Liver (tissue), 9 donors: ENCODE data around the gene TTC38. TPM values are rescaled to one million over a fixed set of nuclear protein-coding genes. Genes with fewer than 3 reads are reported as not detected.

ENCODE experiments used
- DNase-seq: peaks from one replicate; pipeline ENCODE4 v3.0.0-alpha.2; 2017; ENCODE audit warnings: low spot score
- H3K27ac ChIP-seq, 2 donors: one replicate each; pipeline ENCODE4 v1.7.0; 2013; ENCODE audit warnings: inconsistent platforms in 2 of 2, low read length in 2 of 2, control low read depth in 1 of 2, low read depth in 1 of 2, mild to moderate bottlenecking in 1 of 2
- H3K27me3 ChIP-seq, 4 donors: one replicate each; pipeline versions ENCODE4 v1.6.1 to v1.7.0; 2013; ENCODE audit warnings: low read length in 3 of 4, inconsistent platforms in 1 of 4, mild to moderate bottlenecking in 1 of 4, moderate library complexity in 1 of 4; ENCODE audit not compliant: control insufficient read depth in 4 of 4, insufficient read depth in 4 of 4
- H3K36me3 ChIP-seq, 4 donors: one replicate each; pipeline versions ENCODE4 v1.6.1 to v1.7.0; 2013; ENCODE audit warnings: low read length in 3 of 4, mild to moderate bottlenecking in 3 of 4, low read depth in 1 of 4, moderate library complexity in 1 of 4; ENCODE audit not compliant: control insufficient read depth in 4 of 4, insufficient read depth in 3 of 4
- H3K4me1 ChIP-seq, 4 donors: one replicate each; pipeline versions ENCODE4 v1.6.1 to v1.7.0; 2013; ENCODE audit warnings: low read length in 3 of 4, mild to moderate bottlenecking in 3 of 4, moderate library complexity in 1 of 4; ENCODE audit not compliant: control insufficient read depth in 4 of 4, insufficient read depth in 4 of 4
- H3K4me3 ChIP-seq, 3 donors: one replicate each; pipeline versions ENCODE4 v1.6.1 to v1.7.0; 2013; ENCODE audit warnings: low read length in 3 of 3, control low read depth in 1 of 3, low read depth in 1 of 3, mild to moderate bottlenecking in 1 of 3
- H3K9ac ChIP-seq, 2 donors: one replicate each; pipeline ENCODE4 v1.7.0; 2013; ENCODE audit warnings: low read length in 2 of 2, mild to moderate bottlenecking in 2 of 2, moderate library complexity in 2 of 2, control low read depth in 1 of 2, low read depth in 1 of 2
- H3K9me3 ChIP-seq, 4 donors: one replicate each; pipeline versions ENCODE4 v1.6.1 to v1.7.0; 2013; ENCODE audit warnings: low read length in 3 of 4; ENCODE audit not compliant: control insufficient read depth in 4 of 4
- CTCF ChIP-seq: fragments of 150-350 bp; IDR thresholded peaks from 2 replicates; pipeline ENCODE4 v1.5.1; 2017; ENCODE audit warnings: improper control_type of control experiment, low read depth, low read length; ENCODE audit not compliant: missing input control
- EGR1 ChIP-seq, 2 donors: IDR thresholded peaks; 2 replicates each; pipeline ENCODE4 v1.6.1; 2016 to 2018; ENCODE audit warnings: antibody characterized with exemption in 2 of 2, low read depth in 2 of 2
- FOXA1 ChIP-seq: IDR thresholded peaks from 2 replicates; pipeline ENCODE4 v1.6.1; 2016; ENCODE audit warnings: antibody characterized with exemption
- FOXA2 ChIP-seq: IDR thresholded peaks from 2 replicates; pipeline ENCODE4 v1.6.1; 2016; ENCODE audit warnings: antibody characterized with exemption
- GABPA ChIP-seq, 2 donors: IDR thresholded peaks in 1 of 2; conservative IDR thresholded peaks in 1 of 2; 2 replicates each; pipeline ENCODE4 v1.6.1; 2016; ENCODE audit warnings: antibody characterized with exemption in 2 of 2, mild to moderate bottlenecking in 1 of 2, moderate library complexity in 1 of 2
- HNF4A ChIP-seq, 2 donors: conservative IDR thresholded peaks; 2 replicates each; pipeline ENCODE4 v1.6.1; 2016; ENCODE audit warnings: antibody characterized with exemption in 2 of 2, mild to moderate bottlenecking in 2 of 2
- HNF4G ChIP-seq: IDR thresholded peaks from 2 replicates; pipeline ENCODE4 v1.6.1; 2016; ENCODE audit warnings: antibody characterized with exemption
- JUND ChIP-seq, 2 donors: IDR thresholded peaks; 2 replicates each; pipeline ENCODE4 v1.6.1; 2016; ENCODE audit warnings: antibody characterized with exemption in 2 of 2
- NR2F2 ChIP-seq: IDR thresholded peaks from 2 replicates; pipeline ENCODE4 v1.6.1; 2016; ENCODE audit warnings: antibody characterized with exemption
- RAD21 ChIP-seq, 2 donors: IDR thresholded peaks; 2 replicates each; pipeline ENCODE4 v1.6.1; 2016; ENCODE audit warnings: antibody characterized with exemption in 2 of 2, mild to moderate bottlenecking in 2 of 2
- RXRA ChIP-seq, 2 donors: IDR thresholded peaks; 2 replicates each; pipeline ENCODE4 v1.6.1; 2017 to 2018; ENCODE audit warnings: antibody characterized with exemption in 2 of 2, mild to moderate bottlenecking in 1 of 2
- SP1 ChIP-seq: IDR thresholded peaks from 2 replicates; pipeline ENCODE4 v1.6.1; 2018; ENCODE audit warnings: antibody characterized with exemption, mild to moderate bottlenecking
- TAF1 ChIP-seq: conservative IDR thresholded peaks from 2 replicates; pipeline ENCODE4 v1.6.1; 2016; ENCODE audit warnings: antibody characterized with exemption, mild to moderate bottlenecking
- YY1 ChIP-seq: IDR thresholded peaks from 2 replicates; pipeline ENCODE4 v1.6.1; 2016; ENCODE audit warnings: antibody characterized with exemption, mild to moderate bottlenecking
- WGBS: extraction: QIAGEN DNeasy Blood & Tissue Kit; methylation state at CpG from one replicate; pipeline ENCODE4 v1.1.7; 2013; 5-methylcytosine and 5-hydroxymethylcytosine counted together
- polyA plus RNA-seq, 2 donors: library from polyadenylated mRNA; stranded (reverse) in 1 of 2; unstranded in 1 of 2; fragments of 200-250 nt in 1 of 2; fragments of >200 nt in 1 of 2; fragmentation: Nextera tagmentation in 1 of 2; extraction: Ambion mirVana in 1 of 2; gene quantifications; one replicate each; pipeline versions ENCODE4 v1.2.1 to v1.2.3, GENCODE V29; 2013 to 2015
- total RNA-seq, 2 donors: library from RNA; depleted of rRNA; stranded (reverse); fragments of >200 nt; gene quantifications; one replicate each; pipeline ENCODE4 v1.2.3, GENCODE V29; 2014
- TF ChIP-seq, protein P1 (sequence below): IDR thresholded peaks from 2 replicates; pipeline ENCODE4 v1.6.1; 2016; ENCODE audit warnings: antibody characterized with exemption, mild to moderate bottlenecking
- TF ChIP-seq, protein P2 (sequence below): IDR thresholded peaks from 2 replicates; pipeline ENCODE4 v1.6.1; 2016; ENCODE audit warnings: antibody characterized with exemption
- TF ChIP-seq, protein P3 (sequence below): IDR thresholded peaks from 2 replicates; pipeline ENCODE4 v1.6.1; 2016; ENCODE audit warnings: antibody characterized with exemption
- TF ChIP-seq, protein P4 (sequence below): IDR thresholded peaks from 2 replicates; pipeline ENCODE4 v1.6.1; 2016; ENCODE audit warnings: antibody characterized with exemption
- donor health status: healthy.
- donor health status: healthy.
- donor health status: healthy.
- donor health status: healthy.
- donor health status: healthy.

Gene TTC38
- total and polyA plus RNA-seq, 4 donors = 63.9 to 389 (median 128) TPM

- 42% methylated on average over 7 of the region's 7 CpGs for WGBS
- Histone ChIP-seq H3K36me3 (peaks cover 11 to 34% (median 27%) of the 10 kb centered on the region in 4 donors), H3K4me1 (peaks cover 4 to 24% (median 13%) of the 10 kb centered on the region in 4 donors), H3K27ac (no peak overlapping the region), H3K9ac (no peak overlapping the region), H3K27me3 (no peaks in the 10 kb centered on the region), H3K4me3 (no peak overlapping the region), H3K9me3 (no peaks in the 10 kb centered on the region)
- peak; percentile 37 to 60 for TF ChIP-seq RAD21 (IDR thresholded peaks at IDR 0.05)
- peak; percentile 93 to 96 for TF ChIP-seq RXRA (IDR thresholded peaks at IDR 0.05)
- no peak for TF ChIP-seq EGR1 (IDR thresholded peaks at IDR 0.05; ENCODE audit: low read depth in 2 of 2)
- TF ChIP-seq FOXA1 = no peak
- TF ChIP-seq, protein P1, sequence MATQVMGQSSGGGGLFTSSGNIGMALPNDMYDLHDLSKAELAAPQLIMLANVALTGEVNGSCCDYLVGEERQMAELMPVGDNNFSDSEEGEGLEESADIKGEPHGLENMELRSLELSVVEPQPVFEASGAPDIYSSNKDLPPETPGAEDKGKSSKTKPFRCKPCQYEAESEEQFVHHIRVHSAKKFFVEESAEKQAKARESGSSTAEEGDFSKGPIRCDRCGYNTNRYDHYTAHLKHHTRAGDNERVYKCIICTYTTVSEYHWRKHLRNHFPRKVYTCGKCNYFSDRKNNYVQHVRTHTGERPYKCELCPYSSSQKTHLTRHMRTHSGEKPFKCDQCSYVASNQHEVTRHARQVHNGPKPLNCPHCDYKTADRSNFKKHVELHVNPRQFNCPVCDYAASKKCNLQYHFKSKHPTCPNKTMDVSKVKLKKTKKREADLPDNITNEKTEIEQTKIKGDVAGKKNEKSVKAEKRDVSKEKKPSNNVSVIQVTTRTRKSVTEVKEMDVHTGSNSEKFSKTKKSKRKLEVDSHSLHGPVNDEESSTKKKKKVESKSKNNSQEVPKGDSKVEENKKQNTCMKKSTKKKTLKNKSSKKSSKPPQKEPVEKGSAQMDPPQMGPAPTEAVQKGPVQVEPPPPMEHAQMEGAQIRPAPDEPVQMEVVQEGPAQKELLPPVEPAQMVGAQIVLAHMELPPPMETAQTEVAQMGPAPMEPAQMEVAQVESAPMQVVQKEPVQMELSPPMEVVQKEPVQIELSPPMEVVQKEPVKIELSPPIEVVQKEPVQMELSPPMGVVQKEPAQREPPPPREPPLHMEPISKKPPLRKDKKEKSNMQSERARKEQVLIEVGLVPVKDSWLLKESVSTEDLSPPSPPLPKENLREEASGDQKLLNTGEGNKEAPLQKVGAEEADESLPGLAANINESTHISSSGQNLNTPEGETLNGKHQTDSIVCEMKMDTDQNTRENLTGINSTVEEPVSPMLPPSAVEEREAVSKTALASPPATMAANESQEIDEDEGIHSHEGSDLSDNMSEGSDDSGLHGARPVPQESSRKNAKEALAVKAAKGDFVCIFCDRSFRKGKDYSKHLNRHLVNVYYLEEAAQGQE = peak; percentile 23
- no peak for TF ChIP-seq FOXA2
- TF ChIP-seq NR2F2 = peak; percentile 96
- TF ChIP-seq, protein P2, sequence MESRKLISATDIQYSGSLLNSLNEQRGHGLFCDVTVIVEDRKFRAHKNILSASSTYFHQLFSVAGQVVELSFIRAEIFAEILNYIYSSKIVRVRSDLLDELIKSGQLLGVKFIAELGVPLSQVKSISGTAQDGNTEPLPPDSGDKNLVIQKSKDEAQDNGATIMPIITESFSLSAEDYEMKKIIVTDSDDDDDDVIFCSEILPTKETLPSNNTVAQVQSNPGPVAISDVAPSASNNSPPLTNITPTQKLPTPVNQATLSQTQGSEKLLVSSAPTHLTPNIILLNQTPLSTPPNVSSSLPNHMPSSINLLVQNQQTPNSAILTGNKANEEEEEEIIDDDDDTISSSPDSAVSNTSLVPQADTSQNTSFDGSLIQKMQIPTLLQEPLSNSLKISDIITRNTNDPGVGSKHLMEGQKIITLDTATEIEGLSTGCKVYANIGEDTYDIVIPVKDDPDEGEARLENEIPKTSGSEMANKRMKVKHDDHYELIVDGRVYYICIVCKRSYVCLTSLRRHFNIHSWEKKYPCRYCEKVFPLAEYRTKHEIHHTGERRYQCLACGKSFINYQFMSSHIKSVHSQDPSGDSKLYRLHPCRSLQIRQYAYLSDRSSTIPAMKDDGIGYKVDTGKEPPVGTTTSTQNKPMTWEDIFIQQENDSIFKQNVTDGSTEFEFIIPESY = peak; percentile 53
- TF ChIP-seq HNF4G = peak; percentile 91
- TF ChIP-seq, protein P3, sequence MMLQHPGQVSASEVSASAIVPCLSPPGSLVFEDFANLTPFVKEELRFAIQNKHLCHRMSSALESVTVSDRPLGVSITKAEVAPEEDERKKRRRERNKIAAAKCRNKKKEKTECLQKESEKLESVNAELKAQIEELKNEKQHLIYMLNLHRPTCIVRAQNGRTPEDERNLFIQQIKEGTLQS = no peak
- no peak for TF ChIP-seq TAF1
- peak; percentile 85 for TF ChIP-seq SP1
- TF ChIP-seq HNF4A (conservative IDR thresholded peaks at IDR 0.05) = peak; percentile 98 to 99
- no peak for TF ChIP-seq CTCF
- TF ChIP-seq GABPA (IDR thresholded peaks at IDR 0.05 in 1 of 2, conservative IDR thresholded peaks at IDR 0.05 in 1 of 2) = peak in 1 of 2 donors; percentile 46
- peak; percentile 25 to 38 for TF ChIP-seq JUND (IDR thresholded peaks at IDR 0.05)
- peak; percentile 73 for TF ChIP-seq YY1
- TF ChIP-seq, protein P4, sequence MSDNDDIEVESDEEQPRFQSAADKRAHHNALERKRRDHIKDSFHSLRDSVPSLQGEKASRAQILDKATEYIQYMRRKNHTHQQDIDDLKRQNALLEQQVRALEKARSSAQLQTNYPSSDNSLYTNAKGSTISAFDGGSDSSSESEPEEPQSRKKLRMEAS = peak; percentile 75
- peak; percentile 65 for DNase-seq
Observed at GRCh38 chr22:46240907-46241306, 26.9 kb upstream of the TTC38 start.
